ENCODE measurements around the gene SIPA1L3.

- no peak for TF ChIP-seq EP300 (IDR thresholded peaks at IDR 0.05)
- TF ChIP-seq RAD21 (conservative IDR thresholded peaks at IDR 0.05 in 1 of 2, IDR thresholded peaks at IDR 0.05 in 1 of 2), result no peak
- no peak for TF ChIP-seq MYC (IDR thresholded peaks at IDR 0.05; ENCODE audit: borderline replicate concordance, low read length)
Measured at GRCh38 chr19:38201731-38202130, 294.7 kb downstream of the SIPA1L3 start.
